H1 (cell line): ENCODE measurements around the gene TMEM266. TPM values are rescaled to one million over a fixed set of nuclear protein-coding genes. Genes with fewer than 3 reads are reported as not detected.

Source experiments
- GABPA ChIP-seq: IDR thresholded peaks from 2 replicates; pipeline ENCODE4 v1.6.1; 2011; ENCODE audit warnings: mild to moderate bottlenecking, low read length, moderate library complexity, borderline replicate concordance; ENCODE audit not compliant: insufficient read depth
- HDAC2 ChIP-seq, 2 experiments: fragments of 300-600 bp in 1 of 2; sonication (generic) in 1 of 2; IDR thresholded peaks; 2 replicates each; pipeline ENCODE4 v1.6.1; 2011 to 2012; ENCODE audit warnings: low read depth in 2 of 2, low read length in 2 of 2, mild to moderate bottlenecking in 2 of 2, moderate library complexity in 2 of 2, borderline replicate concordance in 1 of 2, inconsistent platforms in 1 of 2
- TAF1 ChIP-seq: IDR thresholded peaks from 2 replicates; pipeline ENCODE4 v1.6.1; 2011; ENCODE audit warnings: mild to moderate bottlenecking, low read depth, low read length
- polyA plus RNA-seq, 7 experiments: library from polyadenylated mRNA; depleted of rRNA in 3 of 7; stranded (reverse) in 5 of 7; unstranded in 2 of 7; fragments of >200 nt in 5 of 7; fragments of 200-250 nt in 2 of 7; gene quantifications; 1 replicate in 5 of 7; 2 replicates in 1 of 7; 4 replicates in 1 of 7; pipeline versions ENCODE4 v1.2.1 to v1.2.3, GENCODE V29; 2011 to 2013; ENCODE audit warnings: missing spikeins in 2 of 7, mixed read lengths in 2 of 7
- total RNA-seq: library from RNA; stranded (reverse); fragmentation: NEBNext Ultra II Directional; extraction: Animal tissue kit (Norgen Biotek cat#: 25700); gene quantifications from 2 replicates; pipeline ENCODE4 v1.2.1, GENCODE V29; 2021

The TMEM266 gene
- total and polyA plus RNA-seq, 2 of the 8 experiments (the other 6 are each of a cell fraction or from before 2014, with no cell fraction given) = 2.6 TPM

- TF ChIP-seq GABPA (no peak), HDAC2 (IDR thresholded peaks at IDR 0.05; ENCODE audit: borderline replicate concordance in 1 of 2, low read depth in 2 of 2, low read length in 2 of 2) (no peak), TAF1 (no peak)
- TF ChIP-seq, all 59 proteins: peak for 0
Observed at GRCh38 chr15:76201536-76202255, 141.9 kb downstream of the TMEM266 start (continued).
